Osteoblast (primary cell): ENCODE results near the gene SOD2. TPM values are rescaled to one million over a fixed set of nuclear protein-coding genes. Genes with fewer than 3 reads are reported as not detected.

Experiments
- DNase-seq: peaks from one replicate; pipeline ENCODE4 v3.0.0; 2011; ENCODE audit warnings: low spot score, mixed read lengths; ENCODE audit not compliant: insufficient read length; ENCODE audit errors: missing footprints
- H2AFZ ChIP-seq: 2 replicates; pipeline ENCODE4 v1.6.0; 2011; ENCODE audit warnings: mild to moderate bottlenecking, low read length
- H3K27ac ChIP-seq: 2 replicates; pipeline ENCODE4 v1.5.1; 2011; ENCODE audit warnings: mild to moderate bottlenecking, low read depth, low read length, moderate library complexity
- H3K27me3 ChIP-seq: 2 replicates; pipeline ENCODE4 v1.6.0; 2012; ENCODE audit warnings: mild to moderate bottlenecking, control low read depth, inconsistent platforms, low read length, moderate library complexity; ENCODE audit not compliant: insufficient read depth
- H3K36me3 ChIP-seq: 2 replicates; pipeline ENCODE4 v1.5.1; 2011; ENCODE audit warnings: mild to moderate bottlenecking, low read length, control low read depth, moderate library complexity; ENCODE audit not compliant: insufficient read depth
- H3K4me1 ChIP-seq: 2 replicates; pipeline ENCODE4 v1.5.1; 2011; ENCODE audit warnings: mild to moderate bottlenecking, low read length, control low read depth, moderate library complexity; ENCODE audit not compliant: insufficient read depth
- H3K4me2 ChIP-seq: 2 replicates; pipeline ENCODE4 v1.6.0; 2011; ENCODE audit warnings: mild to moderate bottlenecking, low read length; ENCODE audit not compliant: insufficient read depth
- H3K4me3 ChIP-seq: fragments of 200-600 bp; sonication (generic); 3 replicates; pipeline ENCODE4 v1.5.1; 2012; ENCODE audit warnings: mild to moderate bottlenecking, low read length, inconsistent platforms; ENCODE audit not compliant: insufficient read depth
- H3K79me2 ChIP-seq: 2 replicates; pipeline ENCODE4 v1.6.0; 2012; ENCODE audit warnings: mild to moderate bottlenecking, low read length, control low read depth, inconsistent platforms; ENCODE audit not compliant: insufficient read depth
- H3K9me3 ChIP-seq: 2 replicates; pipeline ENCODE4 v1.5.1; 2011; ENCODE audit warnings: low read depth, low read length, control low read depth
- H4K20me1 ChIP-seq: 2 replicates; pipeline ENCODE4 v1.6.0; 2012; ENCODE audit warnings: mild to moderate bottlenecking, low read length, control low read depth; ENCODE audit not compliant: insufficient read depth
- total RNA-seq: library from RNA; depleted of rRNA; stranded (reverse); fragments of >200 nt; gene quantifications from 2 replicates; pipeline ENCODE4 v1.2.3, GENCODE V29; 2012
- TF ChIP-seq, protein P1 (sequence below): IDR thresholded peaks from 2 replicates; pipeline ENCODE4 v1.5.1; 2011; ENCODE audit warnings: mild to moderate bottlenecking, low read depth, low read length, moderate library complexity; ENCODE audit errors: extremely low read depth

Gene SOD2
- total RNA-seq, 1 donor, result 544 TPM

- Histone ChIP-seq H2AFZ (no peak overlapping the region), H3K4me1 (peaks cover 20% of the 10 kb centered on the region), H3K4me2 (no peak overlapping the region), H3K27ac (no peak overlapping the region), H3K79me2 (peaks cover 53% of the 10 kb centered on the region), H4K20me1 (no peaks in the 10 kb centered on the region), H3K9me3 (no peaks in the 10 kb centered on the region), H3K27me3 (no peaks in the 10 kb centered on the region), H3K4me3 (no peak overlapping the region), H3K36me3 (peaks cover 6% of the 10 kb centered on the region)
- no peak for DNase-seq
- TF ChIP-seq, protein P1, sequence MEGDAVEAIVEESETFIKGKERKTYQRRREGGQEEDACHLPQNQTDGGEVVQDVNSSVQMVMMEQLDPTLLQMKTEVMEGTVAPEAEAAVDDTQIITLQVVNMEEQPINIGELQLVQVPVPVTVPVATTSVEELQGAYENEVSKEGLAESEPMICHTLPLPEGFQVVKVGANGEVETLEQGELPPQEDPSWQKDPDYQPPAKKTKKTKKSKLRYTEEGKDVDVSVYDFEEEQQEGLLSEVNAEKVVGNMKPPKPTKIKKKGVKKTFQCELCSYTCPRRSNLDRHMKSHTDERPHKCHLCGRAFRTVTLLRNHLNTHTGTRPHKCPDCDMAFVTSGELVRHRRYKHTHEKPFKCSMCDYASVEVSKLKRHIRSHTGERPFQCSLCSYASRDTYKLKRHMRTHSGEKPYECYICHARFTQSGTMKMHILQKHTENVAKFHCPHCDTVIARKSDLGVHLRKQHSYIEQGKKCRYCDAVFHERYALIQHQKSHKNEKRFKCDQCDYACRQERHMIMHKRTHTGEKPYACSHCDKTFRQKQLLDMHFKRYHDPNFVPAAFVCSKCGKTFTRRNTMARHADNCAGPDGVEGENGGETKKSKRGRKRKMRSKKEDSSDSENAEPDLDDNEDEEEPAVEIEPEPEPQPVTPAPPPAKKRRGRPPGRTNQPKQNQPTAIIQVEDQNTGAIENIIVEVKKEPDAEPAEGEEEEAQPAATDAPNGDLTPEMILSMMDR, result no peak
Measured at GRCh38 chr6:159719287-159719686, 26.2 kb upstream of the SOD2 start.

DNA sequence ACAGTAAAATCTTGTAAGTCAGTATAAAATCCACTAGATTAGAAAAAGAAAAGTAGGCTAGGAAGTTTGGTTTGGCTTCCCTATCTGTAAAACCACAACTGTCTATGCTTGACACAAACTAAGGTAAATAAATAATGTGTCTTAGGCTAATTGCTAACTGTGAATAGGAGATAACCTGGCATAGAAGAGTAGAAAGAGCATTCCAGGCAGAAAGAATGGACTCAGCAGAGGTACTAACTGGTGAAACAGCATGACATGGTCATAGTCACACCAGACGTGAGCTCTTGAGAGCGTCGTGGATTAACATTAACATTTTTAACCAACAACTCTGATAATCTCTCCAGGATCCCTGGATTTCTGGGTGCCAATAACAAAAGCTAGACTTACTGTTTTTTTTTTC is 25.6 kb upstream of the SOD2 start:
- Histone ChIP-seq H2AFZ (no peak overlapping the region), H3K4me2 (no peak overlapping the region), H3K36me3 (peaks cover 5% of the 10 kb centered on the region), H3K4me3 (no peak overlapping the region), H3K79me2 (peaks cover 54% of the 10 kb centered on the region), H3K4me1 (peaks cover 20% of the 10 kb centered on the region), H4K20me1 (no peaks in the 10 kb centered on the region), H3K27me3 (no peaks in the 10 kb centered on the region), H3K27ac (no peak overlapping the region), H3K9me3 (no peaks in the 10 kb centered on the region)
- peak; percentile 50 for DNase-seq
- TF ChIP-seq, protein P1, result no peak

- no peaks in the 10 kb centered on the region for H3K27me3 ChIP-seq
- TF ChIP-seq, protein P1, result no peak
- peaks cover 58% of the 10 kb centered on the region for H3K79me2 ChIP-seq
- H3K4me2 ChIP-seq, result peak overlapping the region; percentile 69
- H3K4me3 ChIP-seq, result peak overlapping the region; percentile 38
- H2AFZ ChIP-seq, result peak overlapping the region; percentile 35
- no peaks in the 10 kb centered on the region for H3K9me3 ChIP-seq
- no peaks in the 10 kb centered on the region for H4K20me1 ChIP-seq
- H3K4me1 ChIP-seq, result peaks cover 20% of the 10 kb centered on the region
- peak; percentile 76 for DNase-seq
- H3K36me3 ChIP-seq, result peaks cover 5% of the 10 kb centered on the region
- H3K27ac ChIP-seq, result peak overlapping the region; percentile 88
Measured at GRCh38 chr6:159716247-159717096, 23.4 kb upstream of the SOD2 start.

DNA sequence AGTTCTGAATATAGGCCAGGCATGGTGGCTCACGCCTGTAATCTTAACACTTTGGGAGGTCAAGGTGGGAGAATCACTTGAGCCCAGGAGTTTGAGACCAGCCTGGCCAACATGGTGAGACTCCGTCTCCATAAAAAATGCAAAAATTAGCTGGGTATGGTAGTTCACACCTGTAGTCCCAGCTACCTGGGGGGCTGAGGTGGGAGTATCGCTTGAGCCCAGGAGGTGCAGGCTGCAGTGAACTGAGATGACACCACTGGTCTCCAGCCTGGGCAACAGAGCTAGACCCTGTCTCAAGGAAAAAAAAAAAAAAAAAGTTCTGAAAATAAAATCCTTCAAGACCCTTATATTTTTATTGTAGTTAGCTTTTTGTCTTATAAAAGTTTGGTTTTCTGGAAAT is 22.6 kb upstream of the SOD2 start:
- H3K36me3 ChIP-seq, result peaks cover 5% of the 10 kb centered on the region
- no peak overlapping the region for H2AFZ ChIP-seq
- H3K4me1 ChIP-seq, result peaks cover 20% of the 10 kb centered on the region
- H3K27me3 ChIP-seq, result no peaks in the 10 kb centered on the region
- TF ChIP-seq, protein P1, result no peak
- peaks cover 61% of the 10 kb centered on the region for H3K79me2 ChIP-seq
- no peaks in the 10 kb centered on the region for H3K9me3 ChIP-seq
- peak overlapping the region; percentile 69 for H3K4me2 ChIP-seq
- DNase-seq, result no peak
- H3K27ac ChIP-seq, result peak overlapping the region; percentile 88
- no peaks in the 10 kb centered on the region for H4K20me1 ChIP-seq
- no peak overlapping the region for H3K4me3 ChIP-seq
